ENCODE measurements around the gene DEGS1. TPM values are rescaled to one million over a fixed set of nuclear protein-coding genes. Genes with fewer than 3 reads are reported as not detected.
"Not testable (repeated sequence)": the region's sequence is repeated elsewhere in the genome, so short reads cannot be mapped to it uniquely, and the experiment has no call there.

The DEGS1 gene
- total RNA-seq, 1 donor from 2014 or later: 65.6 TPM

- FAIRE-seq: no peak
- no peak for DNase-seq (ENCODE audit: low spot score in 2 of 2)
Measured at GRCh38 chr1:224178894-224179293, 4.1 kb upstream of the DEGS1 start.

- FAIRE-seq: no peak
- no peak for DNase-seq (ENCODE audit: low spot score in 2 of 2)
Measured at GRCh38 chr1:224180783-224181452, 2.1 kb upstream of the DEGS1 start.

GRCh38 chr1:224181453-224181810 lies 1.6 kb upstream of the DEGS1 start:
- no peak for FAIRE-seq
- no peak for DNase-seq (ENCODE audit: low spot score in 2 of 2)

- DNase-seq (ENCODE audit: low spot score in 2 of 2): peak in 1 of 2 donors; percentile 28
- FAIRE-seq: no peak
Measured at GRCh38 chr1:224182057-224182865, 779 bp upstream of the DEGS1 start.

GRCh38 chr1:224183591-224184312 lies 712 bp downstream of the DEGS1 start:
- DNase-seq (ENCODE audit: low spot score in 2 of 2) (peak; percentile 37 to 75), FAIRE-seq (no peak)

- DNase-seq (ENCODE audit: low spot score in 2 of 2): no peak
- no peak for FAIRE-seq
Measured at GRCh38 chr1:224185208-224185607, 2.2 kb downstream of the DEGS1 start.

- DNase-seq (ENCODE audit: low spot score in 2 of 2): no peak
- no peak for FAIRE-seq
Measured at GRCh38 chr1:224188286-224188685, 5.2 kb downstream of the DEGS1 start.

- FAIRE-seq: no peak
- DNase-seq (ENCODE audit: low spot score in 2 of 2): no peak
Measured at GRCh38 chr1:224189561-224189960, 6.5 kb downstream of the DEGS1 start.

GRCh38 chr1:224192082-224192788 lies 9.2 kb downstream of the DEGS1 start:
- no peak for DNase-seq (ENCODE audit: low spot score in 2 of 2)
- no peak for FAIRE-seq

- no peak for FAIRE-seq
- no peak for DNase-seq (ENCODE audit: low spot score in 2 of 2)
Measured at GRCh38 chr1:224193319-224193966, 10.4 kb downstream of the DEGS1 start.

- FAIRE-seq (no peak), DNase-seq (ENCODE audit: low spot score in 2 of 2) (no peak)
Measured at GRCh38 chr1:224196813-224197600, 14.0 kb downstream of the DEGS1 start.

GRCh38 chr1:224198572-224198971 lies 15.5 kb downstream of the DEGS1 start:
- no peak for FAIRE-seq
- DNase-seq (ENCODE audit: low spot score in 2 of 2): no peak

GRCh38 chr1:224199679-224200078 lies 16.6 kb downstream of the DEGS1 start:
- DNase-seq (ENCODE audit: low spot score in 2 of 2): no peak
- FAIRE-seq: no peak

GRCh38 chr1:224201383-224201782 lies 18.3 kb downstream of the DEGS1 start:
- FAIRE-seq: no peak

GRCh38 chr1:224201853-224202252 lies 18.8 kb downstream of the DEGS1 start:
- FAIRE-seq (no peak), DNase-seq (ENCODE audit: low spot score in 2 of 2) (no peak)

More at GRCh38 chr1:224201383-224201782, 18.3 kb downstream of the DEGS1 start:
- DNase-seq (ENCODE audit: low spot score in 2 of 2): no peak

GRCh38 chr1:224203243-224204016 lies 20.4 kb downstream of the DEGS1 start:
- no peak for FAIRE-seq
- no peak for DNase-seq (ENCODE audit: low spot score in 2 of 2)

GRCh38 chr1:224205438-224205840 lies 22.4 kb downstream of the DEGS1 start:
- no peak for FAIRE-seq

GRCh38 chr1:224205931-224206538 lies 23.0 kb downstream of the DEGS1 start:
- not testable (repeated sequence) for FAIRE-seq; DNase-seq (ENCODE audit: low spot score in 2 of 2)

More at GRCh38 chr1:224205438-224205840, 22.4 kb downstream of the DEGS1 start:
- DNase-seq (ENCODE audit: low spot score in 2 of 2): no peak
